H9 (cell line): ENCODE data around the gene NUDT21. TPM values are rescaled to one million over a fixed set of nuclear protein-coding genes. Genes with fewer than 3 reads are reported as not detected.

Experiments
- DNase-seq: peaks from one replicate; pipeline ENCODE4 v3.0.0-alpha.2; 2017
- H2AFZ ChIP-seq: one replicate; pipeline ENCODE4 v1.6.1; 2013; ENCODE audit warnings: mild to moderate bottlenecking, low read length, control low read depth, moderate library complexity
- H2AK5ac ChIP-seq: 2 replicates; pipeline ENCODE4 v1.6.1; 2013; ENCODE audit warnings: low read length, control low read depth, mixed read lengths; ENCODE audit not compliant: insufficient read length
- H2BK120ac ChIP-seq: one replicate; pipeline ENCODE4 v1.6.1; 2013; ENCODE audit warnings: low read depth, mild to moderate bottlenecking, low read length, control low read depth, inconsistent platforms; ENCODE audit not compliant: poor library complexity, severe bottlenecking
- H2BK12ac ChIP-seq: 2 replicates; pipeline ENCODE4 v1.6.1; 2013; ENCODE audit warnings: low read length, control low read depth, mixed read lengths, low read depth; ENCODE audit not compliant: insufficient read length
- H2BK15ac ChIP-seq: 2 replicates; pipeline ENCODE4 v1.6.1; 2013; ENCODE audit warnings: low read depth, low read length, control low read depth
- H2BK20ac ChIP-seq: one replicate; pipeline ENCODE4 v1.6.1; 2013; ENCODE audit warnings: low read depth, mild to moderate bottlenecking, low read length, control low read depth, inconsistent platforms; ENCODE audit not compliant: poor library complexity, severe bottlenecking
- H2BK5ac ChIP-seq: 2 replicates; pipeline ENCODE4 v1.6.1; 2013; ENCODE audit warnings: low read length, control low read depth, mixed read lengths; ENCODE audit not compliant: insufficient read length
- H3K14ac ChIP-seq: 2 replicates; pipeline ENCODE4 v1.6.1; 2013; ENCODE audit warnings: low read length, control low read depth; ENCODE audit not compliant: insufficient read depth
- H3K18ac ChIP-seq: 2 replicates; pipeline ENCODE4 v1.6.1; 2013; ENCODE audit warnings: low read depth, mild to moderate bottlenecking, mixed read lengths, low read length, control low read depth; ENCODE audit not compliant: insufficient read length
- H3K23ac ChIP-seq: 2 replicates; pipeline ENCODE4 v1.6.1; 2013; ENCODE audit warnings: low read length, control low read depth, mixed read lengths, low read depth; ENCODE audit not compliant: insufficient read length
- H3K23me2 ChIP-seq: 2 replicates; pipeline ENCODE4 v1.6.1; 2013; ENCODE audit warnings: low read depth, mild to moderate bottlenecking, mixed read lengths, low read length, control low read depth; ENCODE audit not compliant: insufficient read length, poor library complexity, severe bottlenecking
- H3K27ac ChIP-seq: 2 replicates; pipeline ENCODE4 v1.5.1; 2013; ENCODE audit warnings: low read length, control low read depth, mixed read lengths, low read depth; ENCODE audit not compliant: insufficient read length
- H3K27me3 ChIP-seq: 2 replicates; pipeline ENCODE4 v1.6.1; 2013; ENCODE audit warnings: low read length, control low read depth, inconsistent platforms; ENCODE audit not compliant: insufficient read depth
- H3K4ac ChIP-seq: 2 replicates; pipeline ENCODE4 v1.6.1; 2013; ENCODE audit warnings: low read depth, mild to moderate bottlenecking, control low read depth, inconsistent platforms, low read length, moderate library complexity
- H3K4me1 ChIP-seq: 2 replicates; pipeline ENCODE4 v1.6.1; 2013; ENCODE audit warnings: low read length, control low read depth, inconsistent platforms; ENCODE audit not compliant: insufficient read depth
- H3K4me2 ChIP-seq: 2 replicates; pipeline ENCODE4 v1.6.1; 2013; ENCODE audit warnings: low read length, control low read depth, mixed read lengths; ENCODE audit not compliant: insufficient read length, insufficient read depth
- H3K56ac ChIP-seq: 2 replicates; pipeline ENCODE4 v1.6.1; 2013; ENCODE audit warnings: low read depth, mild to moderate bottlenecking, mixed read lengths, low read length, control low read depth; ENCODE audit not compliant: insufficient read length
- H3K79me1 ChIP-seq: 2 replicates; pipeline ENCODE4 v1.6.1; 2013; ENCODE audit warnings: low read depth, mild to moderate bottlenecking, moderate library complexity, low read length, control low read depth, inconsistent platforms; ENCODE audit not compliant: insufficient read depth, poor library complexity, severe bottlenecking
- H3K79me2 ChIP-seq: 2 replicates; pipeline ENCODE4 v1.6.1; 2013; ENCODE audit warnings: low read length, control low read depth, inconsistent platforms; ENCODE audit not compliant: insufficient read depth
- H3K9ac ChIP-seq: 2 replicates; pipeline ENCODE4 v1.6.1; 2013; ENCODE audit warnings: low read length, control low read depth, mixed read lengths; ENCODE audit not compliant: insufficient read length; ENCODE audit errors: extremely low read depth
- H3K9me3 ChIP-seq: one replicate; pipeline ENCODE4 v1.6.1; 2013; ENCODE audit warnings: low read depth, low read length, inconsistent platforms; ENCODE audit not compliant: control insufficient read depth
- H3T11ph ChIP-seq: one replicate; pipeline ENCODE4 v1.6.1; 2013; ENCODE audit warnings: mild to moderate bottlenecking, low read length, control low read depth, inconsistent platforms
- H4K20me1 ChIP-seq: one replicate; pipeline ENCODE4 v1.6.1; 2013; ENCODE audit not compliant: control insufficient read depth, insufficient read length, insufficient read depth
- H4K5ac ChIP-seq: 2 replicates; pipeline ENCODE4 v1.6.1; 2013; ENCODE audit warnings: low read depth, mild to moderate bottlenecking, mixed read lengths, low read length, control low read depth; ENCODE audit not compliant: insufficient read length
- H4K8ac ChIP-seq: replicated peaks from 2 replicates; pipeline ENCODE4 v1.6.1; 2013; ENCODE audit warnings: low read length, control low read depth, mixed read lengths, low read depth; ENCODE audit not compliant: insufficient read length
- H4K91ac ChIP-seq: 2 replicates; pipeline ENCODE4 v1.6.1; 2013; ENCODE audit warnings: low read depth, mild to moderate bottlenecking, moderate library complexity, mixed read lengths, low read length, control low read depth; ENCODE audit not compliant: insufficient read length
- H3K27ac Mint-ChIP-seq, 3 experiments: 2 replicates in 2 of 3; 3 replicates in 1 of 3; pipeline ENCODE4 v1.8.0; 2020 to 2021; ENCODE audit warnings: mixed read lengths in 3 of 3, mild to moderate bottlenecking in 1 of 3, moderate library complexity in 1 of 3
- H3K27me3 Mint-ChIP-seq: 2 replicates; pipeline ENCODE4 v1.8.0; 2021; ENCODE audit warnings: low read depth, mild to moderate bottlenecking, moderate library complexity, mixed read lengths
- H3K36me3 Mint-ChIP-seq, 3 experiments: 2 replicates in 2 of 3; 3 replicates in 1 of 3; pipeline ENCODE4 v1.8.0; 2020 to 2021; ENCODE audit warnings: low read depth in 3 of 3, mixed read lengths in 3 of 3; ENCODE audit not compliant: insufficient read depth in 1 of 3
- H3K4me1 Mint-ChIP-seq, 2 experiments: 2 replicates each; pipeline ENCODE4 v1.8.0; 2020; ENCODE audit warnings: mixed read lengths in 2 of 2
- H3K4me3 Mint-ChIP-seq, 2 experiments: 2 replicates in 1 of 2; 3 replicates in 1 of 2; pipeline ENCODE4 v1.8.0; 2020 to 2021; ENCODE audit warnings: mild to moderate bottlenecking in 2 of 2, mixed read lengths in 2 of 2, moderate library complexity in 1 of 2
- H3K9me3 Mint-ChIP-seq, 2 experiments: 2 replicates in 1 of 2; 3 replicates in 1 of 2; pipeline ENCODE4 v1.8.0; 2020; ENCODE audit warnings: mild to moderate bottlenecking in 2 of 2, mixed read lengths in 2 of 2, moderate library complexity in 1 of 2
- CTCF ChIP-seq: fragments of 200-600 bp; sonication (generic); conservative IDR thresholded peaks from 3 replicates; pipeline ENCODE4 v1.8.0; 2021; ENCODE audit warnings: antibody characterized with exemption, mild to moderate bottlenecking
- WGBS: extraction: QIAGEN DNeasy Blood & Tissue Kit; methylation state at CpG from one replicate; pipeline ENCODE4 v1.1.7; 2013; ENCODE audit warnings: missing lambda C conversion rate, low lambda C conversion rate, mixed read lengths; ENCODE audit not compliant: insufficient read length; ENCODE audit errors: extremely low coverage; 5-methylcytosine and 5-hydroxymethylcytosine counted together
- total RNA-seq: library from RNA; stranded (reverse); gene quantifications from 2 replicates; pipeline ENCODE4 v1.2.1, GENCODE V29; 2021

Gene NUDT21
- total RNA-seq, 1 experiment from 2014 or later: 276 TPM

GRCh38 chr16:56415875-56416274, 35.3 kb downstream of the NUDT21 start:
- Mint-ChIP-seq H3K27me3 (no peaks in the 10 kb centered on the region; the same call in 1 of the 2 replicates), H3K4me1 (peaks cover 17 to 29% of the 10 kb centered on the region in 2 experiments), H3K4me3 (no peak overlapping the region), H3K27ac (peak overlapping the region in 1 of 3 experiments; percentile 37; a peak in 2 of 7 replicates), H3K36me3 (peaks cover 8 to 17% (median 15%) of the 10 kb centered on the region in 3 experiments), H3K9me3 (no peaks in the 10 kb centered on the region)
- no peak for TF ChIP-seq CTCF
- no peak for DNase-seq
- H3K9ac ChIP-seq: no peak overlapping the region
- H3K79me2 ChIP-seq: no peaks in the 10 kb centered on the region; the same call in 1 of the 2 replicates
- no peak overlapping the region for H2BK20ac ChIP-seq
- H3T11ph ChIP-seq: no peak overlapping the region
- H3K4me2 ChIP-seq: no peak overlapping the region
- H3K23me2 ChIP-seq: no peaks in the 10 kb centered on the region
- H4K5ac ChIP-seq: no peak overlapping the region
- H3K4me1 ChIP-seq: peaks cover 8% of the 10 kb centered on the region; the same call in 1 of the 2 replicates
- no peaks in the 10 kb centered on the region for H3K9me3 ChIP-seq
- WGBS: 100% methylated on average over 2 of the region's 4 CpGs
- H2BK5ac ChIP-seq: no peak overlapping the region
- H4K91ac ChIP-seq: no peak overlapping the region
- no peak overlapping the region for H3K14ac ChIP-seq
- H3K23ac ChIP-seq: no peak overlapping the region
- no peak overlapping the region for H3K27ac ChIP-seq
- H2BK120ac ChIP-seq: no peak overlapping the region
- no peaks in the 10 kb centered on the region for H3K27me3 ChIP-seq
- no peak overlapping the region for H4K8ac ChIP-seq
- no peak overlapping the region for H3K4ac ChIP-seq
- H3K56ac ChIP-seq: no peak overlapping the region
- no peak overlapping the region for H2AK5ac ChIP-seq
- H2BK12ac ChIP-seq: no peak overlapping the region
- no peak overlapping the region for H3K18ac ChIP-seq
- no peaks in the 10 kb centered on the region for H4K20me1 ChIP-seq
- no peak overlapping the region for H2BK15ac ChIP-seq
- no peak overlapping the region for H2AFZ ChIP-seq
- H3K79me1 ChIP-seq: no peaks in the 10 kb centered on the region
